Stimulated activated CD8-positive, alpha-beta memory T cell treated with anti-CD3 and anti-CD28 coated beads, Interleukin-15, amount 100 ng/mL, for 1 hour (primary cell): Measurements from ENCODE around the gene DIAPH1.

Experiments
- DNase-seq: peaks from one replicate; pipeline ENCODE4 v3.0.0-alpha.2; 2020; ENCODE audit warnings: low read depth

DIAPH1 gene

DNA sequence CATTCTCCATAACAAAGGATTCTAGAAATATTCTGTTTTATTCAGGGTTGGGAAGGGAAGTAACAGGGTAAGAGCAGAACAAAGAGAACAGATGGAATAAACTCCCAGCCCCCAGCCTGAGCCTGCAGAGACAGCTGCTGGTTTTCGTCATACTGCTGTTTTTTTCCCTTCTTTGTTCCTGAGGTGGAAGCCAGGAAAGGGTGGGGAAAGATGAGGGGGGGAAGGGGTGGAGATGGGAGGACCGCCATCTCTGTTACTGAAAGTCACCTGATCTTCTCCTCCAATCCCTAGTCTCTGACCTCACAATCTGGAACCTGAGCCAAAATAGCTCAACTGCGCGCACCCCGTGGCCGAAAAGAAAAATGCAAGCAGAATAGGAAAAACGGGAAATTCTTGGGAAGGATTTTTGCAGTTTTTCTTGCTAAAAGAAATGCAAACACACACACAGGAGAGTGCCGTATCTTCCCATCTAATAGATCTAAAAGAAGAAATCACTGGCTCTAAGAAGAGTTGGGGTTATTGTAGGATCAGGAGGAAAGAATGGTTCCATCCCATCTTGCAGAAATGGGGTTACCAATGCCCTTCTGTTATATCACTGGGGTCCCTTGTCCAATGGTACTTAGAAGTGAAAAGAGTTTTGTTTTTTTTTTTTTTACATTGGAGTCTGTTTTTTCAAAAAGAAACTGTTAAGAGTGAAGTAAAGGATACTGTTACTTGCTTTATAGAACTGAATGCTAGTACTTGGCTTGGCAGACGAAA is 57.9 kb downstream of the DIAPH1 start:
- DNase-seq = no peak

DNA sequence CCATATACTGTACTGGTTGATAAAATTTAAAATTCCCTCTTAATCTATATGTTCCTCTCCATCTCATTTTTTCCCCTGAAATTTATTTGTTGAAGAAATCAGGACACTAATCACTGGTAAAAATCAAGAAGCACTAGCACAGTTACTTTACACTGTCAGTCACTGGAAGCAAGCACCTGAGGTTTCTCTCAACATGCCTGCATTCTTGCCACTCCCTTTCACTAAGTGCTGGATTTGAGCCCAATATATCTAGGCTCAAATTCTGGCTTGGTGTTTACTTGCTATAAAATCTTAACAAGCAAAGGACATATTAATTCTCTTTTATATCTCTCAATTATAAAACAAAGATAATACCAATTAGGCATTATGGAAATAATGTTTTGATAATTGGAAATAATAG is 58.6 kb downstream of the DIAPH1 start:
- DNase-seq = no peak

DNA sequence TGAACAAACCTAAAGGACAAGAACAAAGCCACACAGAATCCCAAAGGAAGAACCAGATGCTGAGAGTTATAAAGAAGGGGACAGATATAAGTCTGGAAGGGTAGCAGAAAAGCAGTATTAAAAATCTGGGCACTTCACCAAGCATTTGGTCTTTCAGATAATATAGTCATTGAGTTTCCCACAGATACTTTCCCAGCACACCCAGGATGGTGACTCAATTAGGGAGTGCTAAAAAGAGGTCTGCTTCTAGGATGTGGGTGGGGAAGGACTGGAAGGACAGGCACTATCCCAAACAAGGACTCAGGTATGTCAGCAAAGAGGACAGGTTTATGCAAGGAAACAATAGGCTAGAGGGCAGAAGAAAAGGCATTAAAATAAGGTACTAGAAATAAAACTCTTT is 59.3 kb downstream of the DIAPH1 start:
- no peak for DNase-seq

DNA sequence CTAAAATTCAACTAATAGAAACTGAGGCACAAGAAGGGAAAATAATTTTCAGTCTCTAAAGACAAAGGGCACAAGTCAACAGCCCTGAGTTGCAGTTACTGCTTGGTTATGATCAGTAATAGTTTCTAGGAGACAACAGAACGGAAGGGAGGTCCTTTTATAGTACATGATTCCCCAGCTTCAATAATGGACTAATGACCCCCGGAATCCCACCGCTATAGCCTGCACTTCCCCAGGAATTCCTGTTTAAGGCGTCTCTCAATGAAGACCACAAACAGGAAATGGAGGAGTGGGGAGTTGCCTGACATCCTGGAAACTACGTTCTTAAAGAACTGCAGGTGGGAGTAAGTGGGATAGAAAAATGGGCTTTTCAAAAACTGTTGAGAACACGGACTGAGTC is 60.6 kb downstream of the DIAPH1 start:
- no peak for DNase-seq

DNA sequence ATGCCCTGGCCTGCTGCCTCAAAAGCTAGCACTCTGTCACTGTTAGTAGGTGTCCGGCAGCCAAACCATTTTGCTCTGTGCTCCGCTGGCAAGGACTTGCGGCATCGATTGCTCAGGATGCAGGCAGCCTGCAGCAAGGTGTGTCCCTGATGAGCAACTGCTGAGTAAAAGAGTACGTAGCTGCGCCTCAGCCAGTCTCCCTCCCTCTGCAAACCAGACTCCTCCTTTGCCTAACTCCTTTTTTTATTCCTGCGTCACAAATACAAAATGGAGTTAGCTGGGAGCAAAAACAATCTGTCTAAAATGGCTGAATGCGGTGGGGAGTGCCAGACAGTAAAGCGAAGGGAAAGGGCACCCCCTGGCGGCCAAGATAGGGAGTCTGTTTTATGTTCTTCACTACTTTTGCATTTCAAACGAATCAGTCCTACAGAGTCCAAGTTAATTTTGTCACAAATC is 61.1 kb downstream of the DIAPH1 start:
- peak; percentile 58 for DNase-seq

DNA sequence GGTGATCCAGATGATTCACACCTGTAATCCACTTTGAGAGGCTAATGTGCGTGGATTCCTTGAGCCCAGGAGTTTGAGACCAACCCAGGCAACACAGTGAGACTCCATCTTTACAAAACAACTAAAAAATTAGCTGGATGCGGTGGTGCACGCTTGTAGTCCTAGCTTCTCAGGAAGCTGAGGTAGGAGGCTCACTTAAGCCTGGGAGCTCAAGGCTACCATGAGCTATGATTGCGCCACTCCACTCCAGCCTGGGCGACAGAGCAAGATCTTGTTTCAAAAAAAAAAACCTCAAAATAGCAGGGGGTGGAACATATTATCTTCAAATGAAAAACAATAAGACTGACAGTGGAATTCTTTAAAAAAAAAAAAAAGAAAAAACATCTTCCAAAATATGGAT is 70.9 kb downstream of the DIAPH1 start:
- no peak for DNase-seq

DNA sequence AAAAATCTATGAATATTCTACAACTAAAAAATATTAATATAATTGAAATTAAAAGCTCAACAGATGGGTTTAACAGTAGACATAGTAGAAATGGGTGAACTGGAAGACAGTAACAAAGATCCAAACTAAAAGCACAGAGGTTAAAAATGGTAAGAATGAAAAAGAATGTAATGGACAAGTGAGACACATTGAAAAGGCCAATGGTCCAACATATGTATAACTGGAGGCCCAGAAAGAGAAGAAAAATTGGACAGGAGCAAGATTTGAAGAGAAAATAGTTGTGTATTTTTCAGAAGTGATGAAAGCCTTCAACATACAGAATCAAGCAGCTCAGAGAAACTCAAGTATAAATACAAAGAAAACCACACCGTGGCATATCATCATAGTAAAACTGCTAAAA is 71.3 kb downstream of the DIAPH1 start:
- no peak for DNase-seq

DNA sequence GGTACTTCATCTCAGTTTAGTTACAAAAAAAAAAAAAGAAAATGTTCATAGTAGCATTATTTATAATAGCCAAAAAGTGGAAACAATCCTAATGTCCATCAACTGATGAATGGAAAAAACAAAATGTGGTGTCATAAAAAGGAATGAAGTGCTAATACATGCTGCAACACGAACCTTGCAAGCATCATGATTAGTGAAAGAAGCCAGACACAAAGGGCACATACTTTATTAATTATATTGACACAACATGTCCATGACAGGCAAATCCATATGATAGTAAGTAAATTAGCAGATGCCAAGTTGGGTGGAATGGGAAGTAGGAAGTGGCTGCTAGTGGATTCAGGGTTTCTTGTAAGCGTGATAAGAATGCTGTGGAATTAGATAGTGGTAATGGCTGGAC is 75.7 kb downstream of the DIAPH1 start:
- DNase-seq = no peak

DNA sequence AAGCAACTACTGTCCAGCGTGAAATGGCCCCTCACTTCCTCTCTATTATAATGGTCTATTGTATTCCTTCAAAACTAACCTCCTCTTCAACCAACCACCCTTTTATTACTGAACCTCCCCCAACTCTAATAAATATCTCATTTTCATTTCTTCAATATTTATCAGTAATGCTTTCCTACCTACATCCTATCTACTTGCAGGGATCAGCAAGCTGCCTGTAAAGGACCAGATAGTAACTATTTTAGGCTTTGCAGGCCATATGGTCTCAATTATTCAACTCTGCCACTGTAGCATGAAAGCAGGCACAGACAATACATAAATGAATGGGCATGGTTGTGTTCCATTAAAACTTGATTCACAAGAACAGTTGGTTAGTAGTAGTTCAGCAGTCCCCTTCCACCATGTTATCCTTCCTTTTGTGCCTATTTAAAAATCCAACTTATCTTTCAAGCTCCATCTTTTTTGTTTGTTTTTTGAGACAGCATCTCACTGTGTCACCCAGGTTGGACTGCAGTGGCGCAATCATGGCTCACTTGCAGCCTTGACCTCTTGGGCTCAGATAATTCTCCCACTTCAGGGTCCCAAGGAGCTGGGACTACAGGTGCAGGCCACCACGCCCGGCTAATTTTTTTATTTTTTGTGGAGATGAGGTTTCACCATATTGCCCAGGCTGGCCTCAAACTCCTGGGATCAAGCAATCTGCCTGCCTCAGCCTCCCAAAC is 84.1 kb downstream of the DIAPH1 start:
- DNase-seq = no peak

DNA sequence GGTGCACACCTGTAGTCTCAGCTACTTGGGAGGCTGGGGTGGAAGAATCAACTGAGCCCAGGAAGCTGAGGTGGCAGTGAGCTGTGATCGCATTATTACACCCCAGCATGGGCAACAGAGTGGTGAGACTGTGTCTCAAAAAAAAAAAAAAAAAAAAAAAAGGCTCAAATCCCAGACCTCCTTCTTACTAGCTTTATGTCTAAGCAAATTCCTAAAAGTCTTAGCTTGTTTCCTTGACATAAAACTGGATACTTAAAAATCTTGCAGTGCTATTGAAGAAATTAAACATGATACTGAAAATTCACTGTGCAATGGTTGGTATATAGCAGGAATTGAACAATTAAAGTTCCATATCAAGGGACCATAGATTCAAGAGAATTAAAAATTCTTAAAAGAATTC is 84.9 kb downstream of the DIAPH1 start:
- DNase-seq = no peak

DNA sequence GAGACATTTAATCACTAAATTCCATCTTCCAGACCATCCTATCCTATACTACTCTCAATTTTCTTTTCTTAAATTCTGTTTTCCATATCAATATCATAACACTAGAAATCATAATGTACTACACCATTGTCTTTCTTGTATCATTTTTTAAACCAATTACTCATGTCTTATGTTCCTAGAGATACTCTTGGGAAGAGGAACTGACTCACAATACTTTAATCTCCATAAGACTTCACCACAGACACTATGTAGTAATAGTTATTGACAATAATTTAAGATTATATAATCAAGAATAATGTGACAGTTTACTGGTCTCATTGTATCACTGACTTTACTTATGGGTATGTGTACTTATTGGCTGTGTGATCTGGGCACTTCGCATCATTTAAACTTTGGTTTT is 86.1 kb downstream of the DIAPH1 start:
- no peak for DNase-seq

DNA sequence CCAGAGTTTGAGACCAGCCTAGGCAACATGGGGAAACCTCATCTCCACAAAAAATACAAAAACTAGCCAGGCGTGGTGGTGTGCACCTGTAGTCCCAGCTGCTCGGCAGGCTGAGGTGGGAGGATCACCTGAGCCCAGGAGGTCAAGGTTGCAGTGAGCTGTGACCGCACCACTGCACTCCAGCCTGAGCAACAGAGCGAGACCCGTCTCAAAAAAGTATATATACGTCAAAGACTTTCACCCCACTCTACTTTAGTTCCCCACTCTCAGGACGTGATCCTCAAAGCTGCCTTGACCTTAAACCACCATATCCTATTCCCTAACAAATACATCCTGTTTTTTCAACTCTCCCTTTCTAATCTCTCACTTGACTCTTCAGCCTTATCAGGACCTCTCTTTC is 88.9 kb downstream of the DIAPH1 start:
- DNase-seq = no peak

DNA sequence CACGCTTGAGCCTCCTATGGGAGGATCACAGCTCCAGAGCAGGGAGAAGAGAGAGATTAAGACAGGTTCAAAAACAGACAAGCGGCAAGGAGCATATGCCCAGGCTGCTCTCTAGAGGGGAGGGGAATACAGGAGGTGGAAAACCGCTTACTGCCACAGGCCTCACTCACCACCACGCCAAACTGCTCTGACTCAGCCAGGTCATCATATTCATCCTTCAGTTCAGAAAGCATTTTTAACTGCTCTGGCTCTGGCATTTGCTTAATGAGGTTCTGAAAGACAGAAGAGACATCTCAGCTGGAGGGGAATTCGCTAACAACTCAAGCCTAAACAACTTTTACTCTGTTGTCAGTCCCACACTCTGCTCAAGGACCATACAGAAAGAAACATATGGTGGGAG is 89.8 kb downstream of the DIAPH1 start:
- no peak for DNase-seq

DNA sequence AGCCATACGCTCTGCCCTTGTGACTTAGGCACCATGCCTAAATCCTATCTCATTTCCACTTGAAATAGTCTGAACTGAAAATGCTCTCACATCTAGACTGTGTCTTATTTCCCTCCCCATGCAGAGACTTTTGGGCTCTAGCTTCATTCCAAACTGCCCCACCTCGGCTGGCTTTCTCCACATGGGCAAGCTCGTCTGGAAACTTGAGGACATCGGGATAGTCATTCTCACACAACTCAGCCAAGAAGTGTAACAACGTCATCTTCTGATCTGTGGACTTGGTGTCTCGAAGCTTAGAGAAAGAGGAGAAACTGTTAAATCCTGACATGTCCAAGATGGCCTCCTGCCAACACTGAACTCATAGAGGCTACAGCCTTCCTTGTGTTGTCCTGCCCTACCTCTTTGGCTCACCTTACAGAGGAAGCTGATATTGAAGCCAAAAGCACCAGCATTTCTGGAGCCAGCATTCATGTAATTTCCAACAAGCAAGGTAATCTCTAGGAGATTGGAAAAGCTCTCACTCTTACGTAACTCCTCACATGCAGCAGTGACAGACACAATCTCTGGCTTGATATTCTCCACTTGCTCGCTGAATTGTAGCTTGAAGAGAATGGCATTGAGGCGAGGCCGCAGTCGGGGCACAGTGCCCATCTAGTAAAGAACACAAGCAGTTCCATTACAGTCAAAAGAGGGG is 90.4 kb downstream of the DIAPH1 start:
- DNase-seq = no peak

DNA sequence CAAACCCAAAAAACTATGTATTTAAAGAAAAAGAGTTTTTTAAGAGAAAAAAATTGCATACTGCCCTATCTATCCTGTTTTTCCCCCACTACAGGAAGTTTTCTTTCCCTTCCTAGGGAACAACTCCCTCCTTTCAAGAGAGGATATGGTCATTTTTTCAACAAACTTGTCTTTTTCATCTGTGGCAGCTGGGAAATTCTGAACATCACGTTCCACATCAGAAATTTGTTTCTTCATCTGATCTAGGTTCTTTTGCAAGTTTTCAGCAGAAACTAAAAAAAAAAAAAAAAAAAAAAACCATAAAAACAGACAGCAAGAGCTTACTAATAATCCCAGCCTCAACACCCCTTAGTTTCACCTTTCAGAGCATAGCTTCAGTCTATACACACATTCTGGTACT is 91.4 kb downstream of the DIAPH1 start:
- no peak for DNase-seq

DNA sequence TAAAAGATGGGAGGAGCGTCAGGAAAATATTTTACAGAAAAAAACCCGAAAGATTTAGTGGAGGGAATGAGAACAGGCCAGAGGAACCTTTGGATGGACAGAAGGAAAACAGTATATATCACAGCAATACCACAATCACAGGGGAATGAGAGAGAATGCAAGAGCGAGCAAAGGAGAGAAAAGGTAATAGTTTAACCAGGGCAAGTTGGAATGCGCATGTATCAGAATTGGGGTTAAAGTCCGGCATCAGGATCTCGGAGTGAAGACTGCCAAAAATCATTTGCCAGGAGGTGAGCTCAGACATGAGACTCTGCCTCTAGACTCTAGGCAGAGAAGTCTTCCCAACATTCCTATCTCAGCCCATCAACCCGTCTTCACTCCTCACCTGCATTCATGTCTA is 93.1 kb downstream of the DIAPH1 start:
- no peak for DNase-seq

DNA sequence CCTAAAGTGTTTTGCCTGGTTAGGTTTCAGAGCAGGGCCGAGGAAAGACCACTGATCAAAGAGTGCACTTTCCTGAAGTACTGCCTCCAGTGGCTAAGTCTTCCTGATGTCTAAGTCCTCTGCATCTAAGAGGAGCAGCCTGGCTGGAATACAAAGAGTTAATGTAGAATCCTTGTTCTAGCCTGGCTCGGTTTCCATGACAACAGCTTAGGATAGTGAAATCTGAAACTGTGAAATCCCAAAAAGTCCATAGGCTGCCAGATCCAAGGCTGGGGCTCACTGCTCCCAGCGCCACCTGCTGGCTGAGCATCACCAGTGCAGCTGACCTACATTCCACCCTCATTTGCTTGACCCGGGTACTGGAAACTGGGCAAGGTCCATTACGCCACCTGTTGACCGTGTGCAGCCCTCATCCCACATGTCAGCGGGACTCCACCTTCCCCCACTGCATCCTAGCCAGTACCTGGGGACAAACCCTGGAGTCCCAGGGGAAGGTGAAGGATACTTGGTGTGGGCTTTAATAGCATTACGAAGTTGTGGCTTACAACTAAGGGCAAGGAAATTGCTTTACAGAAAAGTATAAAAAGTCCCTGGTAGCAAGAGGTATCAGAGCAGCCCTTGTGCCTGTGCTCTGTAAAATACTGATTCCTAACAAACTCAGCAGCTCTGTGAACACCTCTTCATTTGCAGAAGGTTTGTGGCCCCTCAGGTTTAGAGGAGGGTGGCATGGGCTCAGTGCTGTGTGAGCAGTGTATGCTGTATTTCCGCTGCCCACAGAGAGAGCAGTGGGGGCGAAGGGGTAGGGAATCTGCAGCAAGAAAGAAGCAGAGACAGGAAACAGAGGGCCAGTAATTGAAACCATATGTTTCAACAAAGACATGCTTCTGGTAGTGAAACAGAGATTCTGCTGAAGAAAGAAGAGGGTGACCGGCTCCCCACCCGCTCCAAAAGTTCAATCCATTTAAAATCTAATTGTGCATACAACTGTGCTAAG is 93.9 kb downstream of the DIAPH1 start:
- DNase-seq = peak; percentile 13

DNA sequence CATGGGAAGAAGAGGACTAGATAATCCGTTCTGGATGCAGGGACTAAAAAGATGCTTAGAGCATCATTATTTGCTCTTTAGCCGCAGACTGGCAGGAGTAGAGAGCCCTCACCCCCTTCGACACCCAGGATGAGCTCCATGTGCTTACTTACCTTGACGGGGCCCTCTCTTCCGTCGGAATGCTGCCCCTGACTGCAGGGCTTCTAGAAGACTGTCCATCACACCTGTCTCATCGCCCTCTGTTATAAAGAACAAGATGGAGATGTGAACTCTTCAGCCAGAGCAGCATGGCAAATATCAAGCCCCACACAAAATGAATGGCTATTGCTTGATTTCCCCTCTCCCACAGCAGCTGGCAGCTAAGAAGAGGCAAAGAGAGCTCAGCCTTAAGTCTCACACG is 94.8 kb downstream of the DIAPH1 start:
- DNase-seq = no peak

DNA sequence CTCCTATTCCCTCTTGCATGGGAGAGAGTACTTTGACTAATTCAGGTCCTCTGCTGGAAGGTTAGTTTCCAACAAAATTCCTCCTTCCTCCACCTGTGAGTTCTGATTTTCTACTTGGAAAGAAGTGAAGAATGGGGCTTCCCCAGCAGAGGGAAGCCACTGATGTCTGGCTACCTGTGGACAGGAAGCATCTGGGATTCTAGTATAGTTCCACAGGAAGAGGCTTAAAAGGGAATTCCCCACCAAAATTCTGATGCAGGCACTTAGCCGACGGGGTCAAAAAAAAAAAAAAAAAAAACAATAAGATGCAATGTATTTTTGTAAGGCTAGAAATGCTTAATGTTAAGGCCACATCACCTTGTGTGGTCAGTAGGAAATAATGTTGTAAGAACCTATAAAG is 96.5 kb downstream of the DIAPH1 start:
- DNase-seq = no peak

DNA sequence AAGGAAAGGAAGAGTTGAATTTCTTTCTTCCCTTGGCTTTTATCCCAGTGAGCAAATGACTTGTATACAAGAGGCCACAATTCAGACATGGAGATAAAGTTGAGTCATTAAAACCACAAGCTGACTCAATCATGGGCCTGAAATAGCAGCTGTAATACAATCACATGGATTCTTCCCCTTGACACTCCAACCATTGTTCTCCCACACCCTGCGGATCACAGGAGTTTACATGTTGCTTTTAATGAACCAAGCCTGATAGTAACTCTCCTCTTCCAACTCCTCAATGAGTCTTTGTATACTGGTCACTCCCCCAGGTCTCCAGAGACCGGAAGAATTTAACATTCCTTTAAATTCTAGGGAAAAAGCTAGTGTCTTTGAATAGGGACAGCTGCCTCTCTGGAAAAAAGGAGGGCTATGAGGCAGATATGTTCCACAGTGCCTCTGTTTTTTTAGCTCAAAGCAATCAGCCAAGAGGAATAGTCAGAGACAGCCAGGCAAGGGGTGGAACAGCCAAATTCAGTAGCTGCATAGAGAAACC is 97.5 kb downstream of the DIAPH1 start:
- DNase-seq = no peak
